Measurements from ENCODE around the gene PITX2. TPM values are rescaled to one million over a fixed set of nuclear protein-coding genes. Genes with fewer than 3 reads are reported as not detected.

The PITX2 gene
- total RNA-seq, 1 donor from 2014 or later: 1.6 TPM

- peaks cover 99% of the 10 kb centered on the region for H3K27me3 ChIP-seq
- H3K4me3 Mint-ChIP-seq: peak overlapping the region; percentile 62
- peak; percentile 55 for DNase-seq (ENCODE audit: low spot score)
- H3F3A ChIP-seq (ENCODE audit: low read depth): peaks cover 61% of the 10 kb centered on the region
- peak overlapping the region; percentile 65 for H3K4me2 ChIP-seq
- H4K20me1 ChIP-seq (ENCODE audit: low read depth): peaks cover 70% of the 10 kb centered on the region
- no peaks in the 10 kb centered on the region for H3K9me3 ChIP-seq (ENCODE audit: low read depth)
- peaks cover 40% of the 10 kb centered on the region for H3K4me1 ChIP-seq
- TF ChIP-seq EZH2 (IDR thresholded peaks at IDR 0.05) (peak; percentile 97), CTCF (IDR thresholded peaks at IDR 0.05) (no peak), EZH2phosphoT487 (IDR thresholded peaks at IDR 0.05) (peak; percentile 93)
- H3K36me3 Mint-ChIP-seq: no peaks in the 10 kb centered on the region
- no peaks in the 10 kb centered on the region for H3K9me3 Mint-ChIP-seq
- no peak overlapping the region for H3K27ac ChIP-seq
- H3K4me1 Mint-ChIP-seq: peaks cover 38% of the 10 kb centered on the region
- peak overlapping the region; percentile 11 for H2AFZ ChIP-seq (replicated peaks)
- H3K27me3 Mint-ChIP-seq (ENCODE audit: insufficient read depth, low read depth): peaks cover 80% of the 10 kb centered on the region
- no peaks in the 10 kb centered on the region for H3K79me2 ChIP-seq (ENCODE audit: low read depth)
- H3K36me3 ChIP-seq: no peaks in the 10 kb centered on the region
- peak overlapping the region; percentile 29 for H3K4me3 ChIP-seq
- no peak overlapping the region for H3K27ac Mint-ChIP-seq
- no peak overlapping the region for H3K9ac ChIP-seq
Observed at GRCh38 chr4:110633358-110634341, 10.8 kb upstream of the PITX2 start.

GRCh38 chr4:110632506-110633357 is 9.9 kb upstream of the PITX2 start:
- H4K20me1 ChIP-seq (ENCODE audit: low read depth): peaks cover 70% of the 10 kb centered on the region
- H3K9ac ChIP-seq: no peak overlapping the region
- H3K4me3 ChIP-seq: peak overlapping the region; percentile 57
- peaks cover 80% of the 10 kb centered on the region for H3K27me3 Mint-ChIP-seq (ENCODE audit: insufficient read depth, low read depth)
- peaks cover 99% of the 10 kb centered on the region for H3K27me3 ChIP-seq
- H3K27ac Mint-ChIP-seq: no peak overlapping the region
- H3K4me1 Mint-ChIP-seq: peaks cover 42% of the 10 kb centered on the region
- peak overlapping the region; percentile 88 for H3K4me3 Mint-ChIP-seq
- H3K9me3 Mint-ChIP-seq: no peaks in the 10 kb centered on the region
- peaks cover 66% of the 10 kb centered on the region for H3F3A ChIP-seq (ENCODE audit: low read depth)
- no peaks in the 10 kb centered on the region for H3K9me3 ChIP-seq (ENCODE audit: low read depth)
- peak; percentile 59 for DNase-seq (ENCODE audit: low spot score)
- H3K4me1 ChIP-seq: peaks cover 50% of the 10 kb centered on the region
- TF ChIP-seq EZH2 (IDR thresholded peaks at IDR 0.05) (no peak), EZH2phosphoT487 (IDR thresholded peaks at IDR 0.05) (peak; percentile 87)
- no peaks in the 10 kb centered on the region for H3K79me2 ChIP-seq (ENCODE audit: low read depth)
- no peaks in the 10 kb centered on the region for H3K36me3 Mint-ChIP-seq
- no peak overlapping the region for H3K27ac ChIP-seq
- peak overlapping the region; percentile 82 for H3K4me2 ChIP-seq
- peak overlapping the region; percentile 82 for H2AFZ ChIP-seq (replicated peaks)
- no peaks in the 10 kb centered on the region for H3K36me3 ChIP-seq

- H3K4me3 ChIP-seq: peak overlapping the region; percentile 57
- H3K79me2 ChIP-seq (ENCODE audit: low read depth): no peaks in the 10 kb centered on the region
- peak; percentile 94 for DNase-seq (ENCODE audit: low spot score)
- H3K27ac ChIP-seq: no peak overlapping the region
- peaks cover 84% of the 10 kb centered on the region for H3K27me3 Mint-ChIP-seq (ENCODE audit: insufficient read depth, low read depth)
- H3F3A ChIP-seq (ENCODE audit: low read depth): peaks cover 62% of the 10 kb centered on the region
- H3K4me2 ChIP-seq: peak overlapping the region; percentile 82
- H3K36me3 Mint-ChIP-seq: no peaks in the 10 kb centered on the region
- TF ChIP-seq CTCF (IDR thresholded peaks at IDR 0.05): peak; percentile 99
- TF ChIP-seq EZH2phosphoT487 (IDR thresholded peaks at IDR 0.05): no peak
- no peaks in the 10 kb centered on the region for H3K36me3 ChIP-seq
- peaks cover 54% of the 10 kb centered on the region for H3K4me1 ChIP-seq
- H3K27ac Mint-ChIP-seq: no peak overlapping the region
- peak overlapping the region; percentile 88 for H3K4me3 Mint-ChIP-seq
- H3K9me3 Mint-ChIP-seq: no peaks in the 10 kb centered on the region
- peak overlapping the region; percentile 82 for H2AFZ ChIP-seq (replicated peaks)
- peaks cover 36% of the 10 kb centered on the region for H3K4me1 Mint-ChIP-seq
- H3K9me3 ChIP-seq (ENCODE audit: low read depth): no peaks in the 10 kb centered on the region
- H3K9ac ChIP-seq: no peak overlapping the region
- peaks cover 69% of the 10 kb centered on the region for H4K20me1 ChIP-seq (ENCODE audit: low read depth)
- H3K27me3 ChIP-seq: peaks cover 99% of the 10 kb centered on the region
Observed at GRCh38 chr4:110631584-110632505, 9.0 kb upstream of the PITX2 start.

All from neural progenitor cell (in vitro differentiated cells).